Non-pigmented ciliary epithelial cell (primary cell): ENCODE data around the gene GCKR.
"Not testable (repeated sequence)": the region's sequence is repeated elsewhere in the genome, so short reads cannot be mapped to it uniquely, and the experiment has no call there.

Experiments
- DNase-seq: peaks from one replicate; pipeline ENCODE4 v3.0.0-alpha.2; 2010; ENCODE audit warnings: low read depth

The GCKR gene

GRCh38 chr2:27509326-27509725 lies 12.7 kb downstream of the GCKR start:
- no peak for DNase-seq

GRCh38 chr2:27518113-27518781 lies 21.6 kb downstream of the GCKR start:
- DNase-seq = no peak

DNA sequence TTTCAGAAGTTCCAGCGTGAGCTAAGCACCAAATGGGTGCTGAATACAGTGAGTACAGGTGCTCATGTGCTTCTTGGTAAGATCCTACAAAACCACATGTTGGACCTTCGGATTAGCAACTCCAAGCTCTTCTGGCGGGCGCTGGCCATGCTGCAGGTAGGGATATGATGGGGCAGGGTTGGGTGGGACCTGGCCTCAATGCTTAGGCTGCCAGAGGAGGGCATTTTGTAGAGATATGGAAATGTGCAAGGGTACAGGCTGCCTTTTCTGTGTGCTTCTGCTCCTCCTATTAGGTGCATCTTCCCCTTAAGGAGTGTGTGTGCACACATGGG lies 22.1 kb downstream of the GCKR start:
- no peak for DNase-seq

DNA sequence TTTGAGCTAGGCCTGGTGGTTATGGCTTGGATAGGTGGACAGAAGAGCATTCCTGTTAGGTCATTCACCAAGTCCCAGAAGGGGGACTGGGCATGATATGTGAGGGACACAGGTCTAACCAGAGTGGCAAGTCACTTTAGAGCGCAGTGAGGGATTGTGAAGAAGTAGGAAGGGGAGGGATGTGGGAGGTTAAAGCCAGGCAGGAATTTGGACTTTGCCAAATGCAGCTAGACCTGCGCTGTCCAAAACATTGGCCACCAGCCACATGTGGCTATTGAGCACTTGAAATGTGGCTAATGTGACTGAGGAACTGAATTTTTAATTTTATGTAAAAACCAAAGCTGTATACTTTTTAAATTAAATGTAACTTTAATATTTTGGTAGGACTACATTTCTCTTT lies 23.7 kb downstream of the GCKR start:
- DNase-seq = no peak

DNA sequence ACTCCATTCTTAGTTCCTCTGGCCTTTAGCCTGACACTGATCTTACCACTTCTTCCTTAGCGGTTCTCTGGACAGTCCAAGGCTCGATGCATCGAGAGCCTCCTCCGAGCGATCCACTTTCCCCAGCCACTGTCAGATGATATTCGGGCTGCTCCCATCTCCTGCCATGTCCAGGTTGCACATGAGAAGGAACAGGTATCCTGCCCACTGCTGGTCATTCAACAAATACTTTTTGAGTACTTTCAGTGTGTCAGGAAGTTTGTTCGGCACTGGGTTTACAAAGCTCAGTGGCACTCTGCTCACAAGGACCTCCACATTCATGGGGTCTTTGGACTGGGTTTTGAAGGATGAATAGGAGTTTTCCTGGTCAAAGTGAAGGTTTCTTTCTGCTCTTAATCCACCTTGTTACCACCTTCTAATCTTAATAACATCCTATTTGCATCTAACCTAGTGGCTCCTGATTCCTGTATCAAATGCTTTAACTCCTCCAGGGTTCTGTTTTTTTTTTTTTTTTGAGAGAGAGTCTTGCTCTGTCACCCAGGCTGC lies 25.8 kb downstream of the GCKR start:
- no peak for DNase-seq

GRCh38 chr2:27527182-27527581 lies 30.5 kb downstream of the GCKR start:
- DNase-seq = no peak

- DNase-seq = no peak
These were observed 35.3 kb downstream of the GCKR start for GRCh38 chr2:27531983-27532382.

DNA sequence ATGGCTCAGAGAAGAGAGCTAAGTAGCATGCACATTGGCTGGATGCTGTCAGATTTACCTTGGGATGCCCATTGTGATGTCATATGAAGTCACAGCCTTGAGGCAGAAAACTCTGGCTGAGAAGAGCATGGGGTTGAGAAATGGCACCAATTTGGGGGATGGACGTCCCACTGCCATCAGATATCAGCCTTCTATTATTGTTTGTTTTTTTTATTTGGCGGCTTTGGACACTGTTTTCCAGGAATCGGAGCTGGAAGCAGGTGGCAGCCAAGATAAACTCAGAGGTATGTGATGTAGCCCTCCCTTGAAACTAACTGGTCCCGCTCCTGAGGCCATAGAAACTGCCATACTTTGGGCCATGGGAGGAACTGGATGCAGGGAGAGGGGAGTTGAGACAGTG lies 40.6 kb downstream of the GCKR start:
- no peak for DNase-seq

- not testable (repeated sequence) for DNase-seq
These were observed 42.3 kb downstream of the GCKR start for GRCh38 chr2:27538839-27539450.

- not testable (repeated sequence) for DNase-seq
These were observed 43.0 kb downstream of the GCKR start for GRCh38 chr2:27539649-27540048.

- no peak for DNase-seq
These were observed 47.6 kb downstream of the GCKR start for GRCh38 chr2:27544143-27544821.

DNA sequence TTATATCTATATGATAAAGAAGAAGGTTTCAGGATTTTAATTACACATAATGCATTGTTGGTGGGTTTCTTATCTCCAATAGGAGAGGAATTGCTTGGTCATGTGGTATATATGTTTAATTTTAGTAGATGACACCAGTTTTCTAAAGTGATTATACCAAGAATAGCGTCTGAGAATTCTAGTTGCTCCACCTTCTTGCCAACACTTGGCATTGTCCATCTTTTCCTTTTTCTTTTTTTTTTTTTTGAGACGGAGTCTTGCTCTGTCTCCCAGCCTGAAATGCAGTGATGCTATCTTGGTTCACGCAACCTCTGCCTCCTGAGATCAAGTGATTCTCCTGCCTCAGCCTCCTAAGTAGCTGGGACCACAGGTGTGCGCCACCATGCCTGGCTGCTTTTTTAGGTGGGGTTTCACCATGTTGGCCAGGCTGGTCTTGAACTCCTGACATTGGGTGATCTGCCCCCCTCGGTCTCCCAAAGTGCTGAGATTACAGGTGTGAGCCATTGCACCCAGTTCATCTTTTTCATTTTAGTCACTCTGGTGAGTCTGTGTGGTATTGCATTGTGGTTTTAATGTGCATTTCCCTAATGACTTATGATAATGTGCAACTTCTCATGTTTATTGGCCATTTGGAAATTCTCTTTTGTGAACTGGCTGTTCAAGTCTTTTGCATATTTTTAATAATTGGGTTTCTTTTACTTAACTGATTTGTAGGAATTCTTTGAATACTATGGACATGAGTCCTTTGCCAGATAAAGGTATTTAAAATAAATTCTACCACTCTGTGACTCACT lies 48.9 kb downstream of the GCKR start:
- peak; percentile 28 for DNase-seq

DNA sequence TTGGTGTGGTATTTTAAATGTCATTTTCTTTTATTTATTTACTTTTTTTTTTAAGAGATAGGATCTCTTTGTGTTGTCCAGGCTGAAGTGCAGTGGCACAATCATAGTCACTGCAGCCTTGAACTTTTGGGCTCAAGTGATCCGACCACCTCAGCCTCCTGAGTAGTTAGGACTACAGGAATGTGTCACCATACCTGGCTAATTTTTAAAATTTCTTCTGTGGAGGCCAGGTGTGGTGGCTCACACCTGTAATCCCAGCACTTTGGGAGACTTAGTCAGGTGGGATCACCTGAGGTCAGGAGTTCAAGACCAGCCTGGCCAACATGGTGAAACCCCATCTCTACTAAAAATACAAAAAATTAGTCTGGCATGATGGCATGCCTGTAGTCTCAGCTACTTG lies 52.7 kb downstream of the GCKR start:
- DNase-seq = no peak

- DNase-seq = no peak
These were observed 54.9 kb downstream of the GCKR start for GRCh38 chr2:27551514-27551913.

GRCh38 chr2:27552941-27553340 lies 56.3 kb downstream of the GCKR start:
- no peak for DNase-seq

- not testable (repeated sequence) for DNase-seq
These were observed 57.8 kb downstream of the GCKR start for GRCh38 chr2:27554451-27554850.

GRCh38 chr2:27559228-27559627 lies 62.6 kb downstream of the GCKR start:
- no peak for DNase-seq

DNA sequence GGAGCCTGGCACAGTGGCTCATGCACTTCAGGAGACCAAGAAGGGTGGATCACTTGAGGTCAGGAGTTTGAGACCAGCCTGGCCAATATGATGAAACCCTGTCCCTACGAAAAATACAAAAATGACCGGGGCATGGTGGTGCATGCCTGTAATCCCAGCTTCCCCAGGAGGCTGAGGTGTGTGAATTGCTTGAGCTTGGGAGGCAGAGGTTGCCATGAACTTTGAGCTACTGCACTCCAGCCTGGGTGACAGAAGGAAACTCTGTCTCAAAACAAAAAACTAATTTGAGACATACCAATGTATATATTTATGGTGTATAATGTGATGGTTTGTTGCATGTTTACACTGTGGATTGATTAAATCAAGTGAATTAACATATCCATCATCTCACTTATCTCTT lies 64.4 kb downstream of the GCKR start:
- DNase-seq = no peak

GRCh38 chr2:27566628-27567027 lies 70.0 kb downstream of the GCKR start:
- peak; percentile 73 for DNase-seq

- DNase-seq = no peak
These were observed 72.8 kb downstream of the GCKR start for GRCh38 chr2:27569398-27569797.

GRCh38 chr2:27571197-27571596 lies 74.6 kb downstream of the GCKR start:
- DNase-seq = no peak

DNA sequence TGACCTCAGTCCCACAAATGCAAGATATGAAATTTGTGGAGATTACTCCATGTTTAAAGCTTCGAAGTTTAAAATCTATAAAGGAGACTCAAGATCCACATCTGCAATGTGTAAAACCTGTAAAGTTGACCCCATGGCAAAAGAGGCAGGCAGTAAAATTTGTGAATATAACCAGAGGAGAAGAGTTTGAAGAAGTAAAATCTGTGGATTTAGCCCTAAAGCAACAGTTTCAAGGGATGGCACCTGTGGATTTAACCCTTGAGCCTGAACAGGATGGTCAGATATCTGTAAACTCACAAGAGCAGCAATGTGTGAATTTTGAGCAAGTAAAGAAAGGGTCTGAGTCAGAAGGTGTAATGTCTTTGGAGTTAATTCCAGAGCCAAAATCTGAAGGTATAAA lies 75.0 kb downstream of the GCKR start:
- no peak for DNase-seq

GRCh38 chr2:27572439-27572838 lies 75.8 kb downstream of the GCKR start:
- no peak for DNase-seq
